NCI-H82 treated with DMSO at 0.1 percent for 48 hours (cell line): Measurements from ENCODE around the gene S100A1.
"Not testable (repeated sequence)": the region's sequence is repeated elsewhere in the genome, so short reads cannot be mapped to it uniquely, and the experiment has no call there.

Experiments
- DNase-seq: peaks from one replicate; lab custom pipeline; 2025; ENCODE audit not compliant: unreplicated experiment; lab: John Stamatoyannopoulos, UW

S100A1 gene

DNA sequence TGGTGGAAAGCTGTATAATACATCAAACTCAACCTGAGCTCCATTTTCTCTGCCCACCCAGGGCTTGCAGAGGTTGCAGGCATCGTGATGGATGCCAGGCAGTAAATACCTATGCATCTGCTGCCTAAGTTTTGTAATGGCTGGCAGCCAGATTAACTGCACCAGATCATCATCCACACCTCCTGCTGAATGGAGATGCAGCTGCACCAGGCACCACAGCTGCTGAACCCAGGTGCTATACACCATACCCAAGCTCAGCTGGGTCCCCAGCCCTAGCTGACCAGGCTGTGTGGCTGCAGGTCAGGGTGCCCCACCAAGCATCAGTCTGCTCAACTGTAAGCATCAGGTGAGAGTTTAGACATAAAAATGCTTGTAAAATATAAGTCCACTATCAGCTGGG is 23.5 kb downstream of the S100A1 start:
- no peak for DNase-seq

DNA sequence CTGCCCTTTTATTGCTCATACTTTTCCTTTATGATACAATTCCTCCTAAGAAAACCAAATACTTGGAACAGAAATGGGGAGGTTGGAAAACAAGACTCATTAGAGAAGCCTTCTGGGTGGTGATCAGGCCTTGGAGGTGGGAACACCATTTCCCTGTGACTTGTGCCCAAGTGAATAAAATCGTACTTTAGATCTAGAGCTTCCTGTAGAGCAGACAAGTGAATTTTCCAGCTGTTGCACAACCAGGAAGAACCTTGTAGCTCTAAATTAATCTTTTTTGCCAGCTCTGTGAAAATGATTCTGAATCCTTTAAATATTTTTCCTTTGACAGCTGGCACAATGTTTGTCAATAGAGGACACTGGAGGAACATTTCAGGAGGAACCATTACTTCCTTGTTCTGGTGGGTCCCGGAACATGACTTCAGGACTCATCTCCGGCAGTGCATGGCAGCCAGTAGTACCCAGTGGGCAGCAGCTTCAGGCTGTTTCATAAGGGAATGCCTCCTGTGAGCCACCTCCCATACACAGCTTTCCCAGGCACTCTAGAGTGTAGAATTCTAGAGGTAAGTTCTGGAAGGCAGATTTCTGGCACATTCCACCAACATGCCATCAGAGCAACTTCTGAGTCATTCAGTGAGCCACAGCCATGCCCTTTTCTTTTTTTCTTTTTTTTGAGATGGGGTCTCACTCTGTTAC is 24.7 kb downstream of the S100A1 start:
- no peak for DNase-seq

DNA sequence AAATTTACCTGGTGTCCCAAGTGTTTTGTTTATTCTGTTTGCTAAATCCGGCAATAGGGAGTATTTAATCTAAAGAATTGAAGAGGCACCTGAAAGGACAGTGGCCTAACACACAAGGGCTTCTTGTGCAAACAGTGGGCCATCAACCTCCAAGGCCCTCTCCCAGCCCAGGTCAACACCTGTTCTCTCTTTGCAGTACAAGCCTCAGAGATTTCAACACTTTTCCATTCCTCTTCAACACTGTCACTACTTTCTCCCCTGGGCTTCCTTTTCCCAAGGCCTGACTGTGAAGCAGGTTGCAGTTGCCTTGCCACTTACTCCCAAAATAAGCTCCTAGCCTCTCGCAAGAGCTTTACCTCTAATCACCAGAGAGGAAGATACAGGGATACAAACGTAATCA is 27.1 kb downstream of the S100A1 start:
- DNase-seq: no peak

DNA sequence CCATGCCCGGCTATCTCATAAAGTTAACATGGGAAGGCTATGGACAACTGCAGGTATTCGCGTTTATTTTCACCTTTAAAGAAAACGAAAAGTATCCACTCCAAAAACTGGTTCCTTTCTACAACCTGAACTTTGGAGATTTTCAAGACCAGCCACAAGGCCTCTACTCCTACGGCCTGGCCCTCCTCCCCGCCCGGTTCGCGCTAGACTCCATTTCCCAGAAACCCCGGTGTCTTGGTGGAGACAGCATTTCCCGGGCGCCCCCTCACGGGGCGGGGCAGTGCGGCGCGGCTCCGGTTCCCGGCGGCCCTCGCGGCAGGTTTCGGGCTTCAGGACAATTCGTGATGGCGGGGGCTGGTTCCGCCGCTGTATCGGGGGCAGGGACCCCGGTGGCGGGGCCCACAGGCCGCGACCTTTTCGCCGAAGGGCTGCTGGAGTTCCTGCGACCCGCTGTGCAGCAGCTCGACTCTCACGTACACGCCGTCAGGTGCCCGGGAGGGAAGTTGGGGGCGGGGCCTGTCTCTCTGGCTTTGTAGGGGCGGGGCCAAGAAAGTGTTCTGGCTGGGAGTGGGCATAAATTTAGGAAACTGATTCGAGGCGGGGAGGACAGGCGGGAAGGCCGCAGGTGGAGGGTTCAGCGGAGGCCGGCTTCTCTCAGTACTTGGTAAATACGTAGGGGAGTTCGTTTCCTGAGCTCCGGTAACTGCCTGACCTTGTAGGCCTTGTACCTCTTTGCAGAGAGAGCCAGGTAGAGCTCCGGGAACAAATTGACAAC is 30.4 kb downstream of the S100A1 start, which contains the start of gene SNAPIN:
SNAPIN (plus strand) TSS at position 304 of the 775 bp plus-strand sequence; CDS start at position 345, 41 bp downstream.
- peak; percentile 87 for DNase-seq

DNA sequence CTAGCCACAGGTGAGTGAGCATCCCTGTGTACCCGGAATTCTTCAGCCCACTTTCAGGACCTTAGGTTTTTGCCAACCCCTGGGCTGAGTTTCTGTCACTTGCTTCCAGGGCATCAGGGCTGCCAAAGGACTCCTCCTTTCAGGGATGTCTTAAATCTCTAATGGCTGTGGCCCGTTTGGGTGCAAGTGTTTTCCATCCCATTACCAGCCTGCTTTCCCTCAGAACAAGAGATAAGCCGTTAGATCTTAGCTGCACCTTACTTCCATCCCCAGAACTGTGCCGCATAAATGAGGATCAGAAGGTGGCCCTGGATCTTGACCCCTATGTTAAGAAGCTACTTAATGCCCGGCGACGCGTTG is 30.9 kb downstream of the S100A1 start:
- DNase-seq: no peak

DNA sequence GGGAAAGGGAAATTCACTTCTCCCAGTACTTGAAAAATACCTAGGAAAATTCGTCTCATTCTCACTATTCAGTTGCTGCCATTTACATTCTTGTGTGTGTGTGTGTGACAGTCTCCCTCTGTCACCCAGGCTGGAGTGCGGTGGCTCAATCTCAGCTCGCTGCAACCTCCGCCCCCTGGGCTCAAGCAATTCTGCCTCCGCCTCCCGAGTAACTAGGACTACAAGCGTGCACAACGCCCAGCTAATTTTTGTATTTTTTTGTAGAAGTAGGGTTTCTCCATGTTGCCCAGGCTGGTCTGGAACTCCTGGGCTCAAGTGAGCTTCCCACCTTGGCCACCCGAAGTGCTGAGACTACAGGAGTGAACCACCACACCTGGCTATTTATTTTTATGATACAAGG is 31.4 kb downstream of the S100A1 start:
- no peak for DNase-seq

DNA sequence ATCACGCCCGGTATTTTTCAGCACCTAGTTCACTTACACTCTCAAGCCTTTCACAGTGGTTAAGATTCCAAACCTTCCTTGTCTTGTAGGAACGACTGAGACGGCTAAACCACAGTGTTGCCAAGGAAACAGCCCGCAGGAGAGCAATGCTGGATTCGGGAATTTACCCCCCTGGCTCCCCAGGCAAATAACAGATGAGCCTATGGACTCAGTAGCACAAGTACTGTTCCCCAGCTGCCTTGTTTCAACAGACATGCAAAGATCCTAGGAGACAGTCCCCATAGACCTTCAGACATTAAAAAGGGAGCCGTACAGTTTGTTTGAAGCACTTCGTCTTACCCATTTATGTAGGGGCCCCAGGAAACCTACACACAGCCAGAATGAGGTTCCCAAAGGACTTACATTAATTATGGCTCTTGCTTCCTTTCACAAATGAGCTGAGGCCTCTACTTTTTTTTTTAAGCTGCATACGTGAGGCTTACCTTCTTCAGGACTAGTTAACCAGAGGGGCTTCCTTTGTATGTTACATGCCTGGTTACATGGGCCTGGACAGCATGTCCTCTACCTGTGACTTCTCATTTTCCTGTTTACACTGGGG is 33.0 kb downstream of the S100A1 start:
- DNase-seq: no peak

DNA sequence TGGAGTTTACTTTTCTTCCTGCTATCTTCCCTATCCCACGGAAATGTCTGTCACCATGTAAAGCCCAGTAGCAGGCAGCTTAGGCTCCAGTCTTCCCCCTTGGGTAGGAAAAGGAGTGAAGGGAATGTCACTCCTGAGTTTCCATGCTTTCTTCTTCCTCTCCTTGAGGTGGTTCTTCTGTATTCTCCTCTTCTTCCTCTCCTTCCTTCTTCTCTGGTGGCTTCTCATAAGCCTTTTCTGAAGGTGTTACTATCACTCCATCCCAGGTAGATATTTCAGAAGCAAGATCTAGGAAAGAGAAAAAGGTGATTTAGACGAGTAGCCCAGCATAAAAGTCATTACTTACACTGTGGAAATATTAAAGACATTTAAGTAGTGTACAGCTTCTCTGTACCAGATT is 34.0 kb downstream of the S100A1 start:
- no peak for DNase-seq

DNA sequence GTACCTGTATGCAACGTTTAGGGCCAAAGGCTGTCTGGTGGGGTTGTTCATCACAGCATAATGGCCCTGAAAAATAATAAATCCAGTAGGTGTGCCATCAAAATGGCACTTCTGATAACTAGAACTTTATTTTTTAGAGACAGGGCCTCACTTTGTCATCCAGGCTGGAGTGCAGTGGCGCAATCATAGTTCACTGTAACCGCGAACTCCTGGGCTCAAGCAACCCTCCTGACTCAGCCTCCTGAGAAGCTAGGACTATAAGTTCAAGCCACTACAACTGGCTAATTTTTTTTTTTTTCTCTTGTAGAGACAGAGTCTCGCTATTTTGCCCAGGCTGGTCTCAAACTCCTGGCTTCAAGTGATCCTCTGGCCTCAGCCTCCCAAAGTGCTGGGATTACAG is 35.0 kb downstream of the S100A1 start:
- DNase-seq: no peak

DNA sequence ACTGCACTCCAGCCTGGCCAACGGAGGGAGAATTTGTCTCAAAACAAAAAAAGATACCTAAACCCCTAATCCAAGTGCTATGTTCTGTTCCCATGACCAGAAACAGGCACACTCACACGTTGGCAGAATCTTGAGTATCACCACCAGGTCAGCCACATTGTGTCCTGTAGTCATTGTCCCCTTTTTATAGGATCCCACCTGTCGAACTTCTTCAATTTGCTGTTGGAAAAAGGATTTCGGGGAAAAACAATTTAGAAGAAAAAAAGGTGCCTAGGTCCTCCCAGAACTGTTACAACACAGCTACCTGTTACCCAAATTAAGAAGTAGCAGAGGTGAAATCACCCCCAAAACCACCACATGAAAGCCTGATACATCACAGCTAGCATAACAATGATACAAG is 39.2 kb downstream of the S100A1 start:
- DNase-seq: no peak

DNA sequence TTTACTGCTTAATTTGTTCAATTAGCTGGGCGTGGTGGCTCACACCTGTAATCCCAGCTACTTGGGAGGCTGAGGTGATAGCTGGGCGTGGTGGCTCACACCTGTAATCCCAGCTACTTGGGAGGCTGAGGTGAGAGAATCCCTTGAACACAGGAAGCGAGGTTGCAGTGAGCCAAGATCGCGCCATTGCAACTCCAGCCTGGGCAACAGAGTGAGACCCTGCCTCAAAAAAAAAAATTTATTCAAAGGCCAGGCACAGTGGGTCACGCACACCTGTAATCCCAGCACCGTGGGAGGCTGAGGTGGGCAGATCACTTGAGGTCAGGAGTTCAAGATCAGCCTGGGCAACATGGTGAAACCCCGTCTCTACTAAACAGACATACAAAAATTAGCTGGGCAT is 40.4 kb downstream of the S100A1 start:
- not testable (repeated sequence) for DNase-seq

DNA sequence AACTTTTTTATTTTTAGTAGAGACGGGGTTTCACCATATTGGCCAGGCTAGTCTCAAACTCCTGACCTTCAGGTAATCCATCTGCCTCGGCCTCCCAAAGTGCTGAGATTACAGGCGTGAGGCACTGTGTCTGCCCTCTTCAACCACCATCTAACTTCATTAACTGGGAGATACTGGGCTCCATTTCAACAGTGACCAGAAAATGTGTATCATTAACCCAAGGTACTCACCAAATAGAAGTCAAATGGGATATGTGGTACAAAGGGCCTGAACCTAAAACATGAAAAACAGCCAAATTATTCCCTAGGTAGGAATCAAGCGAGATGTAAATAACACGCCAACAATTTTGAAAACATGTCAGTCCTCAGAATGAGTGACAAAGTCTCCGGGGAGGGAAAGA is 41.4 kb downstream of the S100A1 start:
- DNase-seq: no peak

DNA sequence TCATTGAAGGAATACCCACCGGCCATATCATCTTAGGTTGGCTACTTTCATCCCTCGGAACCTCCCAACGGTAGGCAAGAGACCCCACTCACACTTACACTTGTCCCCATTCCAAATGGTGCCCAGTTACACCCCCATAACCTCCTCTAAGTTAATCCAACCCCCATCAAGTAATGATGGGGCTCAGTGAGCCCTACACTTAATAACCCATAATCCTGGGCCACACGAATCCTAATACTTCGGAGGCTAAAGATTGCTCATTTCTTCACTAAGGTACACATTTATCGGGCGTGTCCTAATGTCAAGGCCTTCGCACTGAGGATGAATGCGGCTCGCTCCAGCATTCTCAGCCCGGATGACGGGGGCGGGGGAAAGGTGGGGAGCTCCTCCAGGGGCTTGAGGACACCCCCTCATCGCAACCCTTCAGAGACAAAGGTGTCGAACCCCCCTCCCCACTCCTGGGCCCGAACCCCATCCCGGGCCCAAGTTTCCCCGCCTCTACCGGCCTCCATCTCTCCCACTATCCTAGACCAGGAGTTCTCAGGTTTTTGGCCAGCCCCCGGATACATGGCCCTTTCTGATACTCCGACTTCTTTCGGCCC is 42.1 kb downstream of the S100A1 start:
- DNase-seq: no peak

DNA sequence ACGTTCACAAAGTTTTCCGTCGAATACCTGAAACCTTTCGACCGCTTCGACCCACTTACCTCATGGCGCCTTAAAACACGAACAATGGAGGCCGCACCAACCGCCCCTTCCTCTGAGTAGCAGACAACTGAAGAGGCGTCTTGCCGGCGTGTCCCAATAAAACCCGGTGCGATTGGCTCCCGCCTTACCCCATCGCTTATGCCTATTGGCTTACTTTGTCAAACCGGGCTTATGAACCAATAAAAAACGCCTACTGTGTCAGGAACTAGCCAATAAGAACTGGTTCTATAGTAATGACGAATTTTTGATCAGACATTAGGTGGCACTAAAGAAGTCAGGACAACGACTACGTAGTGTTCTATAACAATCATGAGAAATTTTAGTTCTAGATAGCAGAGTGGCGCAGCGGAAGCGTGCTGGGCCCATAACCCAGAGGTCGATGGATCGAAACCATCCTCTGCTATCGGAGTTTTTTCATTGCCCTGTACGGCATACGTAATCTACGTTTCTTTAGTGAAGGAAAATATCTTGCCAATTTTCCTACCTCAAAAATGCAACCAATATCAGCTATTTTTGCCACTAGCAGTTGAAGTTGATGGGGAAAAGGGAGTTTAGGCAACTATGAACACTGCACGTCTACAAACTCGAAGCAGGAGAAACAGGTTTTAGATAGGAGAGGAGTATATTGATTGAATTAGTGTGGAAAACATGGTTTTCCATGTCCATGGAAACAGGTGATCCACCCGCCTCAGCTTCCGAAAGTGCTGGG is 42.8 kb downstream of the S100A1 start, which contains the start of gene ILF2:
ILF2 (minus strand) TSS at position 135 of the 769 bp plus-strand sequence; CDS start at position 64, 71 bp downstream.
- peak; percentile 100 for DNase-seq

DNA sequence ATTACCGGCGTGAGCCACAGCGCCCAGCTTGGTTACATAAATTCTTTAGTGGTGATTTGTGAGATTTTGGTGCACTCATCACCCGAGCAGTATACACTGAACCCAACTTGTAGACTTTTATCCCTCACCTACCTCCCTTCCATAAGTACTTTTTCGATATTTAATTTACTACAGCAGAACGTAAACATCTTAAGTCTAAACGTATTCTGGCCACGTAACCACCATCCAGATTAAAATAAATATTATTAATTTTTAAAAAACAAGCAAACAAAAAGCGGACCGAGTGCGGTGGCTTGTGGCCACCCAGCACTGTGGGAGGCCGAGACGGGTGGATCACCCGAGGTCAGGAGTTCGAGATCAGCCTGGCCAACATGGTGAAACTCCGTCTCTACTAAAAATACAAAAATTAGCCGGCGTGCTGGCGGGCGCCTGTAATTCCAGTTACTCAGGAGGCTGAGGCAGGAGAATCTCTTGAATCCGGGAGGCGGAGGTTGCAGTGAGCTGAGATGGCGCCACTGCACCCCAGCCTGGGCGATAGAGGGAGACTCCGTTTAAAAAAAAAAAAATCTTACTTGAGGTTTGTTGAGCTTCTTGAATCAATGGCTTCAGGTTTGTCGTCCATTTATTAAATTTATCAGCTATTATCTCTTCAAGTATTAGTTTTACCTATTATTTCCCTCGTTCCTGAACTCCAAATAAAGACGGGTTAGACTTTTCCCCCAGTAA is 43.6 kb downstream of the S100A1 start:
- peak; percentile 80 for DNase-seq

DNA sequence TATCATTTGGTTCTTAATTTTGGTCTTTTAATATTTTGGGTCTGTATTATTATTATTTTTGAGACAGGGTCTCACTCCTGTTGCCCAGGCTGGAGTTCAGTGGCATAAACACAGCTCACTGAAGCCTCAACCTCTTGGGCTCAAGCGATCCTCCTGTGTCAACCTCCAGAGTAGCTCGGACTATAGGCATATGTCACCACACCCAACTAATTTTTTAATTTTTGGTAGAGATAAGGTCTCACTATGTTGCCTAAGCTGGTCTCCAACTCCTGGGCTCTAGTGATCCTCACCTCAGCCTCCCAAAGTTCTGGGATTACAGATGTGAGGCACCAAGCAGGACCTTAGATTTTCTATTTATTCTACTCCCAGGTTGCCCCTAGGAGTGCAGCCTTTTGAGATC is 45.3 kb downstream of the S100A1 start:
- no peak for DNase-seq

DNA sequence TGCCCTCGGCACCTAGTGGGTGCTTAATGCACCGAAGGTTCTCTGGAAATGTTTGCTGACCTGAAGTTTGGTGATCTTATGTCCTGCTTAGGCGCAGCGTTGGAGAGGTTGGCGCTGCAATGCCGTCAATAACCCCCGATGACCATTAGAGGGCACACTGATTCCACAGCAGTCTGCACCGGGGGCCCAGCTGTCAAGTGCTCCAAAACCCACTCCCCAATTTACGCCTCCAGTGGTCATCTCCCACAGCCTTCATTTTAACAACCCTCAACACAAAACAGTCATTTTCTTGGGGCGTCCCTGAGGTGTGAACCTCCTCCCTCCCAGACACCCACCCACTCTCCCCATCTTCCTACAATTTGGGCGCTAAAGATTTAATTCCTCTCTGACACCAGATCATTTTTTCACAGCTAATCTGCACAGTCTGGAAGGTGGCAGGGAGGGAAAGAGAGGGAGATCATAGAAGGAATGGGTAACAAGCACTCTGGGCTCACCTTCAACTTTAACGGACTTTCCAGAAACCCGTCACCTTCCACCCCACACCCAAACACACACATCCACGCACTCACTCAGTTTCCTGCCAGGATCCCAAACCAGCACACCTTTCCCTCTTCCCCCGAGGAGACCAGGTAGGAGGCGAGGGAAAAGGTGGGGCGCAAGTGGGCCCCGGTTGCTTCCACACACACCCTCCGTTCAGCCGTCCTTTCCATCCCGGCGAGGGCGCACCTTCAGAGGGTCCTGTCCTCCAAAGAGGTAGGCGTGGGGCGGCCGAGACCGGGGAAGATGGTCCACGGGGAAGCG is 49.7 kb downstream of the S100A1 start:
- peak; percentile 66 for DNase-seq

DNA sequence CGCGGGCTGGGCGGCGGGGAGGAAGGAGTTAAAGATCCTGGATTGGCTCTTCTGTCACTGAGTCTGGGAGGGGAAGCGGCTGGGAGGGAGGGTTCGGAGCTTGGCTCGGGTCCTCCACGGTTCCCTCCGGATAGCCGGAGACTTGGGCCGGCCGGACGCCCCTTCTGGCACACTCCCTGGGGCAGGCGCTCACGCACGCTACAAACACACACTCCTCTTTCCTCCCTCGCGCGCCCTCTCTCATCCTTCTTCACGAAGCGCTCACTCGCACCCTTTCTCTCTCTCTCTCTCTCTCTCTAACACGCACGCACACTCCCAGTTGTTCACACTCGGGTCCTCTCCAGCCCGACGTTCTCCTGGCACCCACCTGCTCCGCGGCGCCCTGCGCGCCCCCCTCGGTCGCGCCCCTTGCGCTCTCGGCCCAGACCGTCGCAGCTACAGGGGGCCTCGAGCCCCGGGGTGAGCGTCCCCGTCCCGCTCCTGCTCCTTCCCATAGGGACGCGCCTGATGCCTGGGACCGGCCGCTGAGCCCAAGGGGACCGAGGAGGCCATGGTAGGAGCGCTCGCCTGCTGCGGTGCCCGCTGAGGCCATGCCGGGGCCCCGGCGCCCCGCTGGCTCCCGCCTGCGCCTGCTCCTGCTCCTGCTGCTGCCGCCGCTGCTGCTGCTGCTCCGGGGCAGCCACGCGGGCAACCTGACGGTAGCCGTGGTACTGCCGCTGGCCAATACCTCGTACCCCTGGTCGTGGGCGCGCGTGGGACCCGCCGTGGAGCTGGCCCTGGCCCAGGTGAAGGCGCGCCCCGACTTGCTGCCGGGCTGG is 50.5 kb downstream of the S100A1 start, which contains the start of gene NPR1:
NPR1 (plus strand) TSS at position 170 of the 818 bp plus-strand sequence; CDS start at position 591, 421 bp downstream.
- no peak for DNase-seq
